A549 treated with CpdA at 1 μM for 4 hours (cell line): Measurements from ENCODE around the gene MTR. TPM values are rescaled to one million over a fixed set of nuclear protein-coding genes. Genes with fewer than 3 reads are reported as not detected.

Experiments
- total RNA-seq: library from RNA; stranded (reverse); fragments of 200-300 nt; extraction: Qiagen RNA extraction; gene quantifications from 5 replicates; pipeline ENCODE4 v1.2.3, GENCODE V29; 2022; ENCODE audit warnings: low read depth

The MTR gene
- 4.2 to 9.3 TPM (median 6.2 TPM) in 5 replicates for total RNA-seq

DNA sequence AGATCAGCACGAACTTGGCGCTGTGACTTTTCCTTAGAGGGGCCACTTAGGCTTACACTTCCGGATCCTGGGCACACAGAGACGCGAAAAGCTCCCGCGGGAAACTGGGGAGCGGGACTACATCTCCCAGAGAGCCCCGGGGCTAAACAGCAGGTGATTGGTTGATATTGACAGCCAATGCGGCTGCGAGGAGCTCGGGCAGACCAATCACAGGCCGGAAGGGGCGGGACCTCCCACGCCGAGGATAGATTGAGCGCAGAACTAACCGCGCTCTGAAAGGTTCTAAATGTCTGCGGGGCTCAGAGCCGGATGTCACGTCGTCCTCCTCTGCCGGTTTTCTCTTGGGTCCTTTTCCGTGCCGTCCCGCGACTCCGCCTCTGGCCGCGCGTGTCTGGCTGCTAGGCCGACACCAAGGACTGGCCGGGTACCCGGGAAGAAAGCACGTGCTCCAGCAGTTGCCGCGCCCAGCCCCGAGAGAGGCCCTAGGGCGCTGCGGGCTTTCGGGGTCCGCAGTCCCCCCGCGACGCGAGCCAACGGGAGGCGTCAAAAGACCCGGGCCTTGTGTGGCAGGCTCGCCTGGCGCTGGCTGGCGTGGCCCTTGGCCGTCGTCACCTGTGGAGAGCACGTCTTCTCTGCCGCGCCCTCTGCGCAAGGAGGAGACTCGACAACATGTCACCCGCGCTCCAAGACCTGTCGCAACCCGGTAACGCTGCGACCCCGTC is at the start of gene MTR:
TSS of gene MTR (plus strand) at position 258 of the 722 bp plus-strand sequence. CDS start at position 670, 412 bp downstream.

Other genes with a start within 250 kb of the MTR start
- 23.5 to 29.5 TPM (median 27.3 TPM) in 5 replicates for gene HEATR1, start 190.8 kb upstream of the MTR start, total RNA-seq
- 0.01 to 0.12 TPM in 2 of 5 replicates, not detected in the others for gene ACTN2, start 108.8 kb upstream of the MTR start, total RNA-seq
- not detected in 5 replicates for gene MT1HL1, start 209.1 kb downstream of the MTR start, total RNA-seq
- gene RYR2, start 246.9 kb downstream of the MTR start, total RNA-seq: 0.01 to 0.06 TPM (median 0.02 TPM) in 3 of 5 replicates, not detected in the others